ENCODE data around the gene RBPMS2.
"Not testable (repeated sequence)": the region's sequence is repeated elsewhere in the genome, so short reads cannot be mapped to it uniquely, and the experiment has no call there.

Gene RBPMS2

DNA sequence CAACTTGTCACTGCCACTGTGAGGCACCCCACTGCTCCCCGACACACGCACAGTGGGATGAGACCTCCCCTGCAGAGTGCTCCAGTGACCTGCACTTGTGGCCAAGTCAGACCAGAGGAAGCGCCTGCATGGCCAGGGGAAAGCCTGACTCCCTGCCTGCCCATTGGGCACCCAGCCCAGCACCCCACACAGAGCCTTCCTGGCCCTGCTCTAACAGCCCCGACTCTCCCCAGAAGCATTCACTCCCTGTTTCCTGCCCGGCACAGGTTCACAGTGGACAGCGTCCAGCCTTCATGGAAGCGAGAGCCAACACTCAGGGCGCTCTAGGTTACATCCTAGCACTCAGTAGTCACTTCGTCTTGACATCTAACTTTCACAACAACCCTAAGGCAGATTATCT lies 27.8 kb downstream of the RBPMS2 start:
- H3K4me3 ChIP-seq (ENCODE audit: low read depth, low read length) = no peak overlapping the region
- TF ChIP-seq, protein P1, sequence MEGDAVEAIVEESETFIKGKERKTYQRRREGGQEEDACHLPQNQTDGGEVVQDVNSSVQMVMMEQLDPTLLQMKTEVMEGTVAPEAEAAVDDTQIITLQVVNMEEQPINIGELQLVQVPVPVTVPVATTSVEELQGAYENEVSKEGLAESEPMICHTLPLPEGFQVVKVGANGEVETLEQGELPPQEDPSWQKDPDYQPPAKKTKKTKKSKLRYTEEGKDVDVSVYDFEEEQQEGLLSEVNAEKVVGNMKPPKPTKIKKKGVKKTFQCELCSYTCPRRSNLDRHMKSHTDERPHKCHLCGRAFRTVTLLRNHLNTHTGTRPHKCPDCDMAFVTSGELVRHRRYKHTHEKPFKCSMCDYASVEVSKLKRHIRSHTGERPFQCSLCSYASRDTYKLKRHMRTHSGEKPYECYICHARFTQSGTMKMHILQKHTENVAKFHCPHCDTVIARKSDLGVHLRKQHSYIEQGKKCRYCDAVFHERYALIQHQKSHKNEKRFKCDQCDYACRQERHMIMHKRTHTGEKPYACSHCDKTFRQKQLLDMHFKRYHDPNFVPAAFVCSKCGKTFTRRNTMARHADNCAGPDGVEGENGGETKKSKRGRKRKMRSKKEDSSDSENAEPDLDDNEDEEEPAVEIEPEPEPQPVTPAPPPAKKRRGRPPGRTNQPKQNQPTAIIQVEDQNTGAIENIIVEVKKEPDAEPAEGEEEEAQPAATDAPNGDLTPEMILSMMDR (IDR thresholded peaks at IDR 0.05; ENCODE audit: control insufficient read depth, extremely low read depth, insufficient read depth) = no peak
- no peak for DNase-seq (ENCODE audit: low read depth)

DNA sequence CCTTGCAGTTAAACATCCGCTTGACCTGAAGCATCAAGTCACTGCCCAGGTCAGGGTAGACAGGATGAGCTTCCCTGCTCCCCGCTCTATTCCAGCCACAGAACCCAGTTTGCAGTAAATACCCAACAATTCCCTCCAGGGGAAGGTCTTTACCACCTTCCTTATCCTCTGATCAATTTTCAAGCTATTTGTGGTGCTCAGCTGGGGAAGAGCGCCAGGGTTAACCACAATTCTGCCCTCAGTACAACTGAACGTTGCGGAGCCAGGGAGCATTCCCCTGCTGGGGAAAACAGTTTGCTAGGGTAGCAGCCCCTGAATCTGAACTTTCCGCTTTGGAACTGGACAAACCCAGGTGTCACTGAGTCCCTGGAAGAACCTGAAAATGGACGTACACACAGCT lies 28.5 kb downstream of the RBPMS2 start:
- no peak overlapping the region for H3K4me3 ChIP-seq (ENCODE audit: low read depth, low read length)
- DNase-seq (ENCODE audit: low read depth) = no peak
- TF ChIP-seq, protein P1 (IDR thresholded peaks at IDR 0.05; ENCODE audit: control insufficient read depth, extremely low read depth, insufficient read depth) = no peak

DNA sequence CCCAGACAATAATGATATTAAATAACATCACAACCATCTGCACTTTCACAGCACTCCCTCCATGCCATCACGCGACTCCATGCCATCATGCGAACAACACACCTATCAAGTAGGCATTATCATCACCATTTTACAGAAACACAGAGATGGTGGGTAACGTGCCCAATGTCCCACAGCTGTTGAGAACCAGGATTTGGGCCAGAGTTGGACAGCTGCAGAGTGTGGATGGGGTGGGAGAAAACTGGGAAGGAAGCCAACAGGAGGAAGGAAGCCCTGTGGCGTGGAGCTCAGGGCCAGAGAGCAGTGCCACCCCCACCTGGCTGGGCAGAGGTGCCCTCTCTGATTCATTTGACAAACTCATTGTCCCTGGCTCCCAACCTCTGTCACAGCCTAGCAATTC lies 29.0 kb downstream of the RBPMS2 start:
- TF ChIP-seq, protein P1 (IDR thresholded peaks at IDR 0.05; ENCODE audit: control insufficient read depth, extremely low read depth, insufficient read depth) = no peak
- H3K4me3 ChIP-seq (ENCODE audit: low read depth, low read length) = no peak overlapping the region
- DNase-seq (ENCODE audit: low read depth) = no peak

DNA sequence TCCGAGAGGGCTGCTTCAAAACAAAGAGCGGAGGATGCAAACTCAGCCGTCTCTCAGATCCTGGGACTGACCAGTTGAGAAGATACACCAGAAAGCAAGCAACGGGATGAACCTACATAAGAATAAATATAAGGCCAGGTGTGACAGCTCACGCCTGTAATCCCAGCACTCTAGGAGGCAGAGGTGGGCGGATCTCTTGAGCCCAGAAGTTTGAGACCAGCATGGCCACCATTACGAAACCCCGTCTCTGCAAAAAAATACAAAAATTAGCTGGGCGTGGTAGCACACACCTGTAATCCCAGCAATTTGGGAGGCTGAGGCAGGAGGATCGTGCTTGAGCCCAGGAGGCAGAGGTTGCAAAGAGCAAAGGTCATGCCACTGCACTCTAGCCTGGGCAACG lies 31.7 kb downstream of the RBPMS2 start:
- H3K4me3 ChIP-seq (ENCODE audit: low read depth, low read length) = no peak overlapping the region
- no peak for DNase-seq (ENCODE audit: low read depth)
- TF ChIP-seq, protein P1 (IDR thresholded peaks at IDR 0.05; ENCODE audit: control insufficient read depth, extremely low read depth, insufficient read depth) = no peak

DNA sequence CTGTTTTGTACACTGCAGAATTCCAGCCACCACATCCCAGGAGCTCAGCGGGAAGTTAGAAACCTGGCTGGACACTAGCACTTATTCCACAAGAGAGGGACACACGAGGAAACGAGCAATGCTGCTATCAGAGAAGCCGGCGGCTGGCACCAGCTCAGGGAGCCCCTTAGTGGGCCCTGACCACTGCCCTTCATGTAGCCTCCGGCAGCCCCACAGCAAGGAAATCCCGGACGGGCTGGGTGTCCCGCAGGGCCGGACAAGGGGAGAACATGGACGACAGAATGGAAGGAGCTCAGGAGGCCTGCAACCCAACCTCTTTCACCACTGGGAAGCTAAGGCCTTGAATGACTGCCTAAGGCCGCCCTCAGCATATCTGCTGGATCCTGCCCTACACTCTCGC lies 32.5 kb downstream of the RBPMS2 start:
- no peak overlapping the region for H3K4me3 ChIP-seq (ENCODE audit: low read depth, low read length)
- no peak for DNase-seq (ENCODE audit: low read depth)
- TF ChIP-seq, protein P1 (IDR thresholded peaks at IDR 0.05; ENCODE audit: control insufficient read depth, extremely low read depth, insufficient read depth) = no peak

DNA sequence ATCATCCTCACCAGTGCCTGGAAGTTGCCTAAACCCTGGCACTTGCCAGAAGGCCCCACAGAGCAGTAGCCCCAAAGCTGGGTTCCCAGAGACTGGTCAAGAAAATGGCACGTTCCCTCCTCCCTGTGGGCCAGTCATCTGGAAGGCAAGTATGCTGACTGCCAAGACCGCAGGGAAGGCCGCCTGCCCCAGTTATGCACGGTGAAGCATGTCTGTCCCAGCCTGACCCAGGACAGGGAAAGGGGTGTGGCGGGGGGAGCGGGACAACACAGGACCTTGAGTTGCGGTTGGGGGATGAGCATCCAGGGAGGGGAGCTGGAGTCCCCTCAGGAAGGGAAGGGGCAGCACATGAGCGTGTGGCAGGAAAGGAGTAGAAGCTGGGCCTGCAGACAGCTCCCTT lies 33.0 kb downstream of the RBPMS2 start:
- H3K4me3 ChIP-seq (ENCODE audit: low read depth, low read length) = no peak overlapping the region
- TF ChIP-seq, protein P1 (IDR thresholded peaks at IDR 0.05; ENCODE audit: control insufficient read depth, extremely low read depth, insufficient read depth) = no peak
- no peak for DNase-seq (ENCODE audit: low read depth)

DNA sequence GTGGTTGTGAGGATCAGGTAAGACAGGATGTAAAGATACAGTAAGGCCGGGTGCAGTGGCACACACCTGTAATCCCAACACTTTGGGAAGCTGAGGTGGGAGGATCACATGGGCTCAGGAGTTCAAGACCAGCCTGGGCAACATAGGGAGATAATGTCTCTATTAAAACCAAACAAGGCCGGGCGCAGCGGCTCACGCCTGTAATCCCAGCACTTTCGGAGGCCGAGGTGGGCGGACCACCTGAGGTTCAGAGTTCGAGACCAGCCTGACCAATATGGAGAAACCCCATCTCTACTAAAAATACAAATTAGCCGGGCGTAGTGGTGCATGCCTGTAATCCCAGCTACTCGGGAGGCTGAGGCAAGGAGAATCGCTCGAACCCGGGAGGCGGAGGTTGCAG lies 33.7 kb downstream of the RBPMS2 start:
- not testable (repeated sequence) for DNase-seq (ENCODE audit: low read depth); H3K4me3 ChIP-seq (ENCODE audit: low read depth, low read length)

All from LNCaP clone FGC (cell line).